Left cardiac atrium (tissue), 4 donors: ENCODE results near the gene CSPG5. TPM values are rescaled to one million over a fixed set of nuclear protein-coding genes. Genes with fewer than 3 reads are reported as not detected.
A peak's percentile ranks its signal among the peaks of the same experiment; 100 is the strongest.

ENCODE experiments used
- ATAC-seq, 2 donors: fragments of 200-7000 bp; cut with Tn5 transposase; one replicate each; pipeline ENCODE4 v1.9.1; 2020; ENCODE audit warnings: mild to moderate bottlenecking in 2 of 2, moderate library complexity in 2 of 2
- DNase-seq: peaks from one replicate; pipeline ENCODE4 v3.0.0-alpha.2; 2020
- intact Hi-C, 2 donors: fragments of 100-400 bp; cut with DNase I; formaldehyde crosslinking; loops; one replicate each; pipeline versions ENCODE4 v1.14.1 to v1.15.1; 2022 to 2023
- total RNA-seq, 2 donors: library from RNA; stranded (reverse); fragmentation: NEBNext Ultra II Directional; extraction: Animal tissue kit (Norgen Biotek cat#: 25700); gene quantifications; one replicate each; pipeline ENCODE4 v1.2.1, GENCODE V29; 2021
- donor health status: DM: no; HTN: yes; CAD: no.
- donor health status: DM: no; HTN: yes; CAD: no; lungs with severe emphysema.
- donor health status: DM: yes; HTN: yes; CAD: no.
- donor health status: Dilated cardiomyopathy.

CSPG5 gene
- total RNA-seq, 2 donors from 2014 or later: 0.60 to 0.88 TPM

DNA sequence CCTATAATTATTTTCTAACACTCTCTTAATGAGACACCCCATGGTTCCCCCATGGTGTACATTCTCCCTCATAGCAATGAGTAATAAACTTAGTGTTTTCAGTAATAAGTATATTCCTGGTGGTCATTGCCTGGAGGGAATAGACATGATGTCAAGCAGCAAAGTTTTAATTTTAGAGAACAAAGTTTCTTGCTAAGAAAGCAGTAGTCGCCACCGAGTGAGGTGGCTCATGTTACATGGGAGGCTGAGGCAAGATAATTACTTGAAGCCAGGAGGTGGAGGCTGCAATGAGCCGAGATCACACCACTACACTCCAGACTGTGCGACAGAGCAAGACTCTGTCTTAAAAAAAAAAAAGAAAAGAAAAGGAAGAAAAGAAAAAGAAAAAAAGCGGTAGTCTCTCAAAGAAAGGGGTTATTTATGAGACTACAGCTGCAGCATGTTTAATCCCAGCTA is 62.8 kb downstream of the CSPG5 start:
- no peak for DNase-seq
- intact Hi-C loops: no loop called here
- ATAC-seq: no peak

GRCh38 chr3:47515100-47515499 is 63.6 kb downstream of the CSPG5 start:
- intact Hi-C loops: no loop called here
- ATAC-seq: no peak
- no peak for DNase-seq

DNA sequence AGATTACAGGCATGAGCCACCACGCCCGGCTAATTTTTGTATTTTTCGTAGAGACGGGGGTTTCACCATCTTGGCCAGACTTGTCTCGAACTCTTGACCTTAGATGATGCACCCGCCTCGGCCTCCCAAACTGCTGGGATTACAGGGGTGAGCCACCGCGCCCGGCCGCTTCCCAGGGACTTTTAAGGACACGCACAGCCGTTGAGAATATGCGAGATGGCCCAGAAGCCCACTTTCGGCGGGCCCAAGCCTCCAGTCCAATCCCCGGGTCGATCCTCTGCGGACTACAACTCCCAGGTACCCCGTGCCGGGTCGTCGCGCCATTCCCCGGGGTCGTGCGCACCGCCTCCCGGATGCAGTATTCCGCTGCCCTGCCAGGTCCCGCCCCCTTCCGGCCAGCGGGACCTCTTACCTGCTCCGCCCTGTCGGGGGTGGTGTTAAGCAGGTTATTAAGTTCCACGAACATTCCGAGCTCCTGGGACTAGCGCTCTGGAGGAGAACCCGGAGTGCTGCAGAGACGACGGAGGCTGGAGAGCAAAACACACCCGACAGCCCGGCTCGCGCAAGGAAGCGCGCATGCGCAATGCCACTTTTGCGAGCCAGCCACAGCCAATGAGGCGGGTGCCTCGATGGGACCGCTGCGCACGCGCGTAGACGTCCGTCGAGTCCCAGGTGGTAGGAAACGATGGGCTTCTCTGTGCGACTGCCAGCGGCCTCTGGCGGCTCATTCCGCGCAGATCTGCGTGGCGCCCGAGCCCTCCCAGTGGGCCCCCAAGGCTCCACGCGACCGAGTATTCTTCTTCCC is 65.3 kb downstream of the CSPG5 start, which contains the start of gene ELP6:
ELP6 (minus strand) TSS at position 588 of the 805 bp plus-strand sequence; CDS start at position 466, 122 bp downstream.
- peak; percentile 99 to 100 for ATAC-seq

DNA sequence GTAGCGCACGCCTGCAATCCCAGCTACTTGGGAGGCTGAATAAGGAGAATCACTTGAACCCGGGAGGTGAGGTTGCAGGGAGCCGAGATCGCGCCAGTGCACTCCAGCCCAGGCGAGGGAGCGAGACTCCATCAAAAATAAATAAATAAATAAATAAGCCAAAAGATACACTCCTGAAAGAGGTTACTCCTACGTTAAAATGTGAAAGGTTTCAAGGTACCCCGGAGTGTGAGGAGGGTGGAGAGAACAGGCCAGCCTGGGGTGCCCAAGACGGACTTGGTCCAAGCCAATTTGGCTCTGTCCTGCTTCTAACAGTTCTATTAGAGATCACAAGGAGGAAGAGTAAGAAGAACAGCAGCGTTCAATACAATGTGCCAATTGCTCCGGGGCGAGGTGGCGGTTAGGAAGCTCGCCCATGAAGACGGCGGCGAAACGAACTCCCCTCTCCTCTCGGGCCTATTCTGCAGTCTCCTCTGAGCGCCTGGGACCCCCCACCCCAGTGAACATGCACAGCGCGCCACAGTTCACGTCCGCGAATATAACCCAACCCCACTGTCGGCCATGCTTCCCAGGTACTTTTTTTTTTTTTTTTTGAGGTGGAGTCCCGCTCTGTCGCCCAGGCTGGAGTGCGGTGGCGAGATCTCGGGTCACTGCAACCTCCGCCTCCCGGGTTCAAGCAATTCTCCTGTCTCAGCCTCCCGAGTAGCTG is 66.1 kb downstream of the CSPG5 start:
- ATAC-seq (peak; percentile 3 to 18), DNase-seq (peak; percentile 29)
- intact Hi-C loops: no loop called here

More for the DNA sequence above, 65.3 kb downstream of the CSPG5 start, which contains the start of gene ELP6:
- intact Hi-C loops: no loop called here
- DNase-seq: peak; percentile 97

Other genes with a start within 250 kb of the CSPG5 start
- gene PTPN23, start 197.8 kb downstream of the CSPG5 start, total RNA-seq: 10 to 100 TPM; 24.1 to 24.8 TPM
- 10 to 100 TPM; 41.5 to 49.1 TPM for gene SCAP, start 102.9 kb downstream of the CSPG5 start, total RNA-seq
- 10 to 100 TPM; 18.8 to 20.3 TPM for gene ELP6, start 65.2 kb downstream of the CSPG5 start, total RNA-seq
- 10 to 100 TPM; 28.0 to 29.9 TPM for gene SMARCC1, start 203.0 kb upstream of the CSPG5 start, total RNA-seq
- 10 to 100 TPM; 39.7 to 50.5 TPM for gene DHX30, start 224.3 kb upstream of the CSPG5 start, total RNA-seq